A549 (cell line): ENCODE measurements around the gene SPSB1. TPM values are rescaled to one million over a fixed set of nuclear protein-coding genes. Genes with fewer than 3 reads are reported as not detected.
A peak's percentile ranks its signal among the peaks of the same experiment; 100 is the strongest.

Source experiments
- ATAC-seq, 2 experiments: fragments of 200-7000 bp in 1 of 2; fragments of >200 bp in 1 of 2; cut with Nextera tagmentation in 1 of 2; cut with Tn5 transposase in 1 of 2; 3 replicates each; pipeline versions ENCODE4 v1.8.0 to v1.9.1; 2018 to 2020; ENCODE audit warnings: mild to moderate bottlenecking in 1 of 2, moderate library complexity in 1 of 2
- CTCF ChIA-PET: fragments of 300-600 bp; sonication (Branson Sonifier 250); formaldehyde crosslinking; extraction: SDS; loops from one replicate; lab custom pipeline; 2021; ENCODE audit warnings: antibody characterized with exemption, inconsistent platforms; lab: Yijun Ruan, JAX
- POLR2A ChIA-PET: fragments of 350-600 bp; formaldehyde crosslinking; extraction: SDS; loops from one replicate; lab custom pipeline; 2021; ENCODE audit warnings: antibody characterized with exemption, inconsistent platforms; lab: Yijun Ruan, JAX
- DNase-seq, 2 experiments: peaks; one replicate each; pipeline versions ENCODE4 v3.0.0 to v3.0.0-alpha.2; 2011 to 2016; ENCODE audit warnings: low read depth in 1 of 2, low spot score in 1 of 2
- FAIRE-seq: peaks from 2 replicates; lab custom pipeline; 2011; peaks lifted over from hg19 to GRCh38; lab: Jason Lieb, UNC
- H3K27ac ChIP-seq, 2 experiments: fragments of >200 bp; sonication (Bioruptor Twin); formaldehyde crosslinking; 3 replicates each; pipeline ENCODE4 v1.5.1; 2016 to 2017
- H3K4me1 ChIP-seq: fragments of >200 bp; sonication (Bioruptor Twin); formaldehyde crosslinking; 3 replicates; pipeline ENCODE4 v1.6.1; 2016
- H3K4me2 ChIP-seq: fragments of >200 bp; sonication (Bioruptor Twin); formaldehyde crosslinking; 3 replicates; pipeline ENCODE4 v1.6.1; 2016
- H3K4me3 ChIP-seq: fragments of >200 bp; sonication (Bioruptor Twin); formaldehyde crosslinking; 3 replicates; pipeline ENCODE4 v1.5.1; 2016
- H3K9me3 ChIP-seq: fragments of >200 bp; sonication (Bioruptor Twin); formaldehyde crosslinking; 3 replicates; pipeline ENCODE4 v1.6.1; 2016
- BCL3 ChIP-seq: fragments of >200 bp; sonication (Bioruptor Twin); formaldehyde crosslinking; IDR thresholded peaks from 3 replicates; pipeline ENCODE4 v1.6.1; 2016
- BHLHE40 ChIP-seq: IDR thresholded peaks from 2 replicates; pipeline ENCODE4 v1.6.1; 2012; ENCODE audit warnings: low read depth, low read length, inconsistent platforms
- CBX2 ChIP-seq: fragments of 200-600 bp; sonication (generic); IDR thresholded peaks from 2 replicates; pipeline ENCODE4 v1.6.1; 2016; ENCODE audit warnings: low read depth, mild to moderate bottlenecking, borderline replicate concordance
- CBX8 ChIP-seq: fragments of 200-600 bp; sonication (generic); IDR thresholded peaks from 2 replicates; pipeline ENCODE4 v1.6.1; 2016
- E2F6 ChIP-seq: IDR thresholded peaks from 2 replicates; pipeline ENCODE4 v1.6.1; 2012; ENCODE audit warnings: low read depth, borderline replicate concordance
- EHMT2 ChIP-seq: fragments of 200-600 bp; sonication (generic); IDR thresholded peaks from 2 replicates; pipeline ENCODE4 v1.6.1; 2016; ENCODE audit warnings: antibody characterized with exemption, low read depth, mild to moderate bottlenecking, moderate library complexity
- EP300 ChIP-seq, 2 experiments: fragments of >200 bp; sonication (Bioruptor Twin); formaldehyde crosslinking; IDR thresholded peaks; 2 replicates in 1 of 2; 3 replicates in 1 of 2; pipeline ENCODE4 v1.6.1; 2016 to 2017
- ESRRA ChIP-seq: fragments of 150-350 bp; IDR thresholded peaks from 2 replicates; pipeline ENCODE4 v1.6.1; 2014; ENCODE audit warnings: mild to moderate bottlenecking, low read length, borderline replicate concordance
- FOSL2 ChIP-seq, 2 experiments: fragments of 450-650 bp in 1 of 2; fragments of >200 bp in 1 of 2; sonication (Bioruptor Twin) in 1 of 2; formaldehyde crosslinking; IDR thresholded peaks; 2 replicates each; pipeline versions ENCODE4 v1.5.0 to v1.6.1; 2016 to 2020; ENCODE audit warnings: mild to moderate bottlenecking in 1 of 2, moderate library complexity in 1 of 2
- GATA3 ChIP-seq: IDR thresholded peaks from 2 replicates; pipeline ENCODE4 v1.6.1; 2012; ENCODE audit warnings: borderline replicate concordance
- HOXA7 ChIP-seq: fragments of 250-450 bp; sonication (Bioruptor Pico); IDR thresholded peaks from 2 replicates; pipeline ENCODE4 v1.5.0; 2020; ENCODE audit warnings: mild to moderate bottlenecking, moderate library complexity
- JUN ChIP-seq, 2 experiments: fragments of >200 bp; sonication (Bioruptor Twin); formaldehyde crosslinking; IDR thresholded peaks; 2 replicates in 1 of 2; 3 replicates in 1 of 2; pipeline ENCODE4 v1.6.1; 2016 to 2017
- KDM1A ChIP-seq: fragments of 200-600 bp; sonication (generic); IDR thresholded peaks from 2 replicates; pipeline ENCODE4 v1.6.1; 2016; ENCODE audit warnings: low read depth, mild to moderate bottlenecking
- KDM5A ChIP-seq: fragments of 200-600 bp; sonication (generic); IDR thresholded peaks from 2 replicates; pipeline ENCODE4 v1.6.1; 2016; ENCODE audit warnings: antibody characterized with exemption, mild to moderate bottlenecking
- MAZ ChIP-seq: fragments of 150-350 bp; IDR thresholded peaks from 2 replicates; pipeline ENCODE4 v1.6.1; 2014; ENCODE audit warnings: antibody characterized with exemption, low read depth, low read length, borderline replicate concordance
- POLR2A ChIP-seq: IDR thresholded peaks from 2 replicates; pipeline ENCODE4 v1.6.1; 2012; ENCODE audit warnings: mild to moderate bottlenecking, low read length
- RAD21 ChIP-seq, 2 experiments: fragments of >200 bp in 1 of 2; sonication (Bioruptor Twin) in 1 of 2; formaldehyde crosslinking in 1 of 2; IDR thresholded peaks in 1 of 2; conservative IDR thresholded peaks in 1 of 2; 2 replicates in 1 of 2; 3 replicates in 1 of 2; pipeline ENCODE4 v1.6.1; 2012 to 2018; ENCODE audit warnings: inconsistent platforms in 1 of 2
- REST ChIP-seq: fragments of 200-600 bp; sonication (generic); IDR thresholded peaks from 2 replicates; pipeline ENCODE4 v1.6.1; 2016; ENCODE audit warnings: antibody characterized with exemption, mild to moderate bottlenecking, moderate library complexity
- RFX5 ChIP-seq: fragments of 450-650 bp; IDR thresholded peaks from 2 replicates; pipeline ENCODE4 v1.7.1; 2014; ENCODE audit warnings: antibody characterized with exemption, mild to moderate bottlenecking, moderate library complexity
- RNF2 ChIP-seq: fragments of 200-600 bp; sonication (generic); IDR thresholded peaks from 2 replicates; pipeline ENCODE4 v1.6.1; 2016; ENCODE audit warnings: low read depth, mild to moderate bottlenecking, antibody characterized with exemption, moderate library complexity, borderline replicate concordance
- USF2 ChIP-seq: fragments of 450-650 bp; IDR thresholded peaks from 2 replicates; pipeline ENCODE4 v1.6.1; 2014; ENCODE audit warnings: antibody characterized with exemption
- ZC3H11A ChIP-seq: fragments of 450-650 bp; IDR thresholded peaks from 2 replicates; pipeline ENCODE4 v1.6.1; 2014; ENCODE audit warnings: antibody characterized with exemption, mild to moderate bottlenecking
- ZSCAN20 ChIP-seq: fragments of 250-450 bp; sonication (Bioruptor Pico); IDR thresholded peaks from 2 replicates; pipeline ENCODE4 v1.8.0; 2022; ENCODE audit warnings: mild to moderate bottlenecking, moderate library complexity
- WGBS: methylation state at CpG from one replicate; pipeline ENCODE4 v1.1.6; 2017; ENCODE audit errors: missing lambda C conversion rate; 5-methylcytosine and 5-hydroxymethylcytosine counted together
- polyA plus RNA-seq, 4 experiments: library from polyadenylated mRNA; depleted of rRNA in 3 of 4; stranded (reverse); fragments of >200 nt; fragmentation: RNase III in 1 of 4; extraction: RNeasy Plus Mini Kit Qiagen cat#74134 plus additional on column Dnase treatment in 1 of 4; gene quantifications; 2 replicates in 3 of 4; 3 replicates in 1 of 4; pipeline ENCODE4 v1.2.3, GENCODE V29; 2011 to 2017
- TF ChIP-seq, protein P1 (sequence below): fragments of >200 bp; sonication (Bioruptor Twin); formaldehyde crosslinking; IDR thresholded peaks from 3 replicates; pipeline ENCODE4 v1.5.1; 2016

The SPSB1 gene
- polyA plus RNA-seq, 2 of the 4 experiments (the other 2 are of a cell fraction): 22.3 to 23.7 TPM

GRCh38 chr1:9350960-9351359 lies 58.3 kb downstream of the SPSB1 start:
- ATAC-seq (no peak), FAIRE-seq (no peak), DNase-seq (no peak)
- WGBS: 84% methylated on average over 4 of the region's 4 CpGs
- peaks cover 31% of the 10 kb centered on the region; the same call in 2 of the 3 replicates for H3K4me1 ChIP-seq
- TF ChIP-seq E2F6: no peak
- TF ChIP-seq BHLHE40: no peak
- TF ChIP-seq POLR2A: no peak
- no peak for TF ChIP-seq MAZ
- no peak for TF ChIP-seq RNF2
- no peak for TF ChIP-seq ZSCAN20 (CRISPR knock-in tag)
- TF ChIP-seq KDM1A: no peak
- no peak for TF ChIP-seq RFX5
- POLR2A ChIA-PET: no interaction called here
- CTCF ChIA-PET: no interaction called here
- H3K27ac ChIP-seq: peak overlapping the region in 1 of 2 experiments; percentile 31; a peak in 1 of 6 replicates
- no peak overlapping the region for H3K4me2 ChIP-seq
- H3K9me3 ChIP-seq: no peaks in the 10 kb centered on the region
- H3K4me3 ChIP-seq: no peak overlapping the region

GRCh38 chr1:9351654-9352271 lies 59.1 kb downstream of the SPSB1 start:
- ATAC-seq: no peak
- no peak overlapping the region for H3K4me2 ChIP-seq
- no peak overlapping the region for H3K4me3 ChIP-seq
- peaks cover 31% of the 10 kb centered on the region; the same call in 2 of the 3 replicates for H3K4me1 ChIP-seq
- no peak for FAIRE-seq
- H3K9me3 ChIP-seq: no peaks in the 10 kb centered on the region
- ChIA-PET CTCF (no interaction called here), POLR2A (no interaction called here)
- DNase-seq: no peak
- 88% methylated on average over 4 of the region's 7 CpGs for WGBS
- no peak for TF ChIP-seq ESRRA
- TF ChIP-seq BCL3: no peak
- no peak for TF ChIP-seq CBX8
- no peak for TF ChIP-seq JUN (IDR thresholded peaks at IDR 0.05)
- TF ChIP-seq ZC3H11A: no peak
- TF ChIP-seq, protein P1, sequence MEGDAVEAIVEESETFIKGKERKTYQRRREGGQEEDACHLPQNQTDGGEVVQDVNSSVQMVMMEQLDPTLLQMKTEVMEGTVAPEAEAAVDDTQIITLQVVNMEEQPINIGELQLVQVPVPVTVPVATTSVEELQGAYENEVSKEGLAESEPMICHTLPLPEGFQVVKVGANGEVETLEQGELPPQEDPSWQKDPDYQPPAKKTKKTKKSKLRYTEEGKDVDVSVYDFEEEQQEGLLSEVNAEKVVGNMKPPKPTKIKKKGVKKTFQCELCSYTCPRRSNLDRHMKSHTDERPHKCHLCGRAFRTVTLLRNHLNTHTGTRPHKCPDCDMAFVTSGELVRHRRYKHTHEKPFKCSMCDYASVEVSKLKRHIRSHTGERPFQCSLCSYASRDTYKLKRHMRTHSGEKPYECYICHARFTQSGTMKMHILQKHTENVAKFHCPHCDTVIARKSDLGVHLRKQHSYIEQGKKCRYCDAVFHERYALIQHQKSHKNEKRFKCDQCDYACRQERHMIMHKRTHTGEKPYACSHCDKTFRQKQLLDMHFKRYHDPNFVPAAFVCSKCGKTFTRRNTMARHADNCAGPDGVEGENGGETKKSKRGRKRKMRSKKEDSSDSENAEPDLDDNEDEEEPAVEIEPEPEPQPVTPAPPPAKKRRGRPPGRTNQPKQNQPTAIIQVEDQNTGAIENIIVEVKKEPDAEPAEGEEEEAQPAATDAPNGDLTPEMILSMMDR: no peak
- TF ChIP-seq ZSCAN20 (CRISPR knock-in tag): no peak
- TF ChIP-seq MAZ: no peak
- no peak for TF ChIP-seq RFX5
- no peak for TF ChIP-seq EP300 (IDR thresholded peaks at IDR 0.05)
- TF ChIP-seq FOSL2 (IDR thresholded peaks at IDR 0.05): no peak
- no peak for TF ChIP-seq FOSL2 (CRISPR knock-in tag; IDR thresholded peaks at IDR 0.05)
- peak overlapping the region in 1 of 2 experiments; percentile 28; a peak in 1 of 6 replicates for H3K27ac ChIP-seq

DNA sequence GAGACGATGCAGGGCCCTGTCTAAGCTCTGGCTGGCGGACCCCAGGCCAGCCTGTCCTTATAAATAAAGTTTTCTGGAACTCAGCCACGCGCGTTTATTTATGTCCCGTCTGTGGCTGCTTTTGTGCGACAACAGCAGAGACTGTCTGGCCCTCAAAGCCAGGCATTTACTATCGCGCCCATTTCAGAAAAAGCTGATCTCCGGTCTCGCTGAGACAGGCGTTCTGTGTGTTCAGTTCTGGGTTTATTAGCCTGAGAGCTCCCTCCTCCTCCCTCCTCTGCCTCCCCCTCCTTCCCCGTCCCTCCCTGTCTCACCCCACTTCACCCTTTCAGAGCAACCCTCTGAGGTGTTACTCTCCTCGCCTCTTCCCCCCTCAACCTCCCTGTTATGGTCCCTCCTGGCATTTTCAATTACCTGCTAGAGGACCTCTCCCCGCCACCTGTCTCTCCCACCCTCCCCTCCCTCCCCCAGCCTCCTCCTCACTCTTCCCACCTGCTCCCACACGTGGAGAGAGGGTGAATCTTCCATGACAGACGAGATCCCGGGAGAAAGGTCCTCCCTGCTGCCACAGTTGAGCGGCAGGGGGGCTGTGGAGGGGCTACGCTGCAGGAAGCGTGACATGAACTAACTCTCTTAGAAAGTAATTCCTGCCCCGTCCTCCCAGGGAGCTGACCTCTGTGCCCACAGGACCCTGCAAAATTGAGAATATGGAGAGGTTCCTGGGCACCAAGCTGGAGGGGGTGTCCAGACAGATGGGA lies 59.9 kb downstream of the SPSB1 start:
- FAIRE-seq (no peak), ATAC-seq (no peak), DNase-seq (no peak)
- H3K27ac ChIP-seq: no peak overlapping the region
- 93% methylated on average over 16 of the region's 22 CpGs for WGBS
- H3K4me2 ChIP-seq: no peak overlapping the region
- ChIA-PET POLR2A (interaction anchor here (0.9 kb wide), 1 partner anchor 62 kb away, joined by 3 read pairs; no protein-coding TSS in a partner anchor), CTCF (interaction anchor here (1.0 to 1.8 kb wide), 3 partner anchors 8 to 138 kb away, joined by 4 to 7 read pairs (median 5); no protein-coding TSS in a partner anchor)
- peaks cover 31% of the 10 kb centered on the region; the same call in 2 of the 3 replicates for H3K4me1 ChIP-seq
- H3K4me3 ChIP-seq: no peak overlapping the region
- no peaks in the 10 kb centered on the region for H3K9me3 ChIP-seq
- TF ChIP-seq KDM5A (no peak), POLR2A (no peak), GATA3 (no peak), CBX2 (no peak), RNF2 (no peak), USF2 (no peak), HOXA7 (CRISPR knock-in tag) (no peak), REST (no peak), CBX8 (no peak), RAD21 (conservative IDR thresholded peaks at IDR 0.05 in 1 of 2, IDR thresholded peaks at IDR 0.05 in 1 of 2) (no peak), EHMT2 (no peak)
